GM10266 (cell line): ENCODE data around the gene TP53I11.

Experiments used
- DNase-seq: peaks from one replicate; pipeline ENCODE4 v3.0.0; 2012; ENCODE audit errors: extremely low spot score
- TF ChIP-seq, protein P1 (sequence below): IDR thresholded peaks from 2 replicates; pipeline ENCODE4 v1.5.1; 2012; ENCODE audit warnings: mild to moderate bottlenecking, low read depth; ENCODE audit not compliant: control insufficient read depth, insufficient read depth; ENCODE audit errors: missing control alignments

Gene TP53I11

DNA sequence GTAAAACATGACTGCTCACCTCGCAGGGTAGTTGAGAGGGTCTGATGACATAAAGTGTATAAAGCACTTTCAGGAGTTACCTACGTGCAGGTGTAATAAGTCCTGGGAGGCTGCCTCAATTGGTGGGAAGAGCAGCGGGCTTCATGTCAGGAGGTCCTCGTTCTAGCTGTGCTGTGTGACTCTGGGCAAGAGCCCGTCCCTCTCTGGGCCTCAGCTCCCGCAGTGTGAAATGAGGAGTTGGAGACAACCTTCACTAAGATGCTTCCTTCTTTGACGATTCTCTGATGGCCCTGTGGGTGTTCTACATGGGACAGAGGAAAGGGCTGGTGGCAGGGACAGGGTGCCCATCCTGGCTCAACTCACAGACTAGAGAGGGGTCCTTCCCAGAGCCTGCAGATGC is 57.8 kb downstream of the TP53I11 start:
- TF ChIP-seq, protein P1, sequence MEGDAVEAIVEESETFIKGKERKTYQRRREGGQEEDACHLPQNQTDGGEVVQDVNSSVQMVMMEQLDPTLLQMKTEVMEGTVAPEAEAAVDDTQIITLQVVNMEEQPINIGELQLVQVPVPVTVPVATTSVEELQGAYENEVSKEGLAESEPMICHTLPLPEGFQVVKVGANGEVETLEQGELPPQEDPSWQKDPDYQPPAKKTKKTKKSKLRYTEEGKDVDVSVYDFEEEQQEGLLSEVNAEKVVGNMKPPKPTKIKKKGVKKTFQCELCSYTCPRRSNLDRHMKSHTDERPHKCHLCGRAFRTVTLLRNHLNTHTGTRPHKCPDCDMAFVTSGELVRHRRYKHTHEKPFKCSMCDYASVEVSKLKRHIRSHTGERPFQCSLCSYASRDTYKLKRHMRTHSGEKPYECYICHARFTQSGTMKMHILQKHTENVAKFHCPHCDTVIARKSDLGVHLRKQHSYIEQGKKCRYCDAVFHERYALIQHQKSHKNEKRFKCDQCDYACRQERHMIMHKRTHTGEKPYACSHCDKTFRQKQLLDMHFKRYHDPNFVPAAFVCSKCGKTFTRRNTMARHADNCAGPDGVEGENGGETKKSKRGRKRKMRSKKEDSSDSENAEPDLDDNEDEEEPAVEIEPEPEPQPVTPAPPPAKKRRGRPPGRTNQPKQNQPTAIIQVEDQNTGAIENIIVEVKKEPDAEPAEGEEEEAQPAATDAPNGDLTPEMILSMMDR = no peak
- no peak for DNase-seq

DNA sequence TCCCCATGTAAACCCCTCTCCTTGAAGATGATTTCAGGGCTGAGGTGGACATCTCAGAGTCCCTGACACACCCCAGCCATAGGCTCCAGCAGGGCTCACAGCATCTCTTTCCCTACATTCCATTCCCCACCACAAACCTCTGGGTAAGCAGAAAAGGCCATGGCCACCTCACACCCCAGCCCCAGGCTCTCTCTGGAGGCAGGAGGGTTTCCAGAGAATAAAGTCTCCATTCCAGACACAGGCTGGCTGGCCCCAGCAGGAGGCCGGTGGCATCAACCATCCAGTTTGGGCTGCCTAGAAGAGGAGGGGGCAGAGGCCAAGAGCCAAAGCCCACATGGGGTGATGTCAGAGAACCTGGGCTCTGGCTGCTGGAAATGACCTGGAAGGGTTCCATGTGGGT is 61.4 kb downstream of the TP53I11 start:
- no peak for DNase-seq
- TF ChIP-seq, protein P1 = no peak

DNA sequence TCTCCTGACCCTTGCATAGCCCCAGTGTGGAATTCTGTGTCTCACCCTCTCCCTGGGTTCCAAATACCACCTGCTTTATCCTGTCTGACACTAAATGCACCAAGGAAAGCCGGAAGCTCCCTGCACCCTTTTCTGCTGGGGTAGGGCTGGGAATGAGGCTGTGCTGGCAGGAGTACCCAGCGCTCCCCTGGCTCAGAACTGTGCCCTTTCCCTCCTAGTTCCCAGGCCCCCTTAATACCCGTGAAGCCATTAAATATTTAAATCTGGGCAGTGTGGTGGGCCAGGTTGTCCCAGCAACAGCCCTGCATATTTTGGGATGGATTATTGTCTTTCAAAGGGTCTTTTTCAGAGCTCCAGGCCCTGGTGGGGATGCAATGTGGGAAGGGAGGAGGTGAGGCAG is 63.0 kb downstream of the TP53I11 start:
- TF ChIP-seq, protein P1 = no peak

DNA sequence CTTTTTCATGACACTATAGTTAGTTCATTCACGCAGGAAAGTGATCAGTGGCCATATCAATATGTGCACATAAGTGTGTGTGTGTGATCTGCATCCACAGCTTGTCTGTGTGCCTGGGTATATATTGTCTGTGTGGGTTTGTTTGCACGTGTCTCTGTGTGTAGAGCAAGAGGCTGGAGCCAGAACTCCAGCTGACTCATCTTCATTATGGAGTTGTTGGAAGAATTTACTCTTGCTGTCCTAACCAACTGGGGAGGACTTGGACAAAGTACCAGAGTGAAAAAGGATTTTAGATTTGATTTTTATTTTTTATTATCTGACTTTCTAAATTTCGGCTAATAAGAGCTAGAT is 63.9 kb downstream of the TP53I11 start:
- TF ChIP-seq, protein P1 = no peak
- no peak for DNase-seq

More for the DNA sequence above, 63.0 kb downstream of the TP53I11 start:
- no peak for DNase-seq

DNA sequence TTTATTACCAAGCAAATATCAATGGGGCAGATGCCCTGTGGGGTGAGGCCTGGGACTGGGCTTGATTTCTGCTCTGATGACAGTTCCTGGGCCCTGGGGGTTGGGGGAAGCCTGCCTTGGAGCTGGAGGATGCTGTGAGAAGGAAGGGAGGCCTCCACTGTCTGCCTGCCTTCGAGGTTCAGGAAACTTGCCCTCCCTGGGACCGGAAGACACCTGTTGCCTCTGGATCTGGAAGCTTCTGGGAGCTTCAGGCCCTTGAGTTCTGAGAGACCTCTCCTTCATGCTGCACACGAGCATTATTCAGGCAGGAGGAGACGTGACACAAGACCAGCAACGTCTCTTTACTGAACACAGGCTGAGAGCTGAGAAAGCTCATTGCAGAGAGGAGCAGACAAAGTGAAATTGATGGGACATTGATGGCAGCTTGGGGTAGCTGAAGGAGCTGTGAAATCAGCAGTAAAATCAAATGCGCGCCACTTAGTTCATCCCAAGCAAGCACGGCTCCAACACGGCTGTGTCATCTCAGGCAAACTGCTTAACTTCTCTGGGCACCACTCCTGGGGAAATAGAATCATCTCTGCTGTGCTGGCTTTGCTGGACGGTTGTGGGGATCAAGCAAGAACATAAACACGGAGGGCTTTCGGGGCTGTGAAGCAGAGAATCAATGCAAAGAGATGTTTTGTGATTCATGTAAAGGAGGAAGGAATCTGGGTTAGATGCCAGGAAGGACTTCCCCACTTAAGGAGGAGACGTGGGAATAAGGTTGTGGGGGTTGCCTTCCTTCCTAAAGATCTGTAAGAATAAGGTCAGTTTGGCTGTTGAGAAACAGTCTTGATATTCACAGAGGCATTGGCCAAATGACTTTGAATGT is 64.5 kb downstream of the TP53I11 start:
- TF ChIP-seq, protein P1 = no peak
- no peak for DNase-seq

DNA sequence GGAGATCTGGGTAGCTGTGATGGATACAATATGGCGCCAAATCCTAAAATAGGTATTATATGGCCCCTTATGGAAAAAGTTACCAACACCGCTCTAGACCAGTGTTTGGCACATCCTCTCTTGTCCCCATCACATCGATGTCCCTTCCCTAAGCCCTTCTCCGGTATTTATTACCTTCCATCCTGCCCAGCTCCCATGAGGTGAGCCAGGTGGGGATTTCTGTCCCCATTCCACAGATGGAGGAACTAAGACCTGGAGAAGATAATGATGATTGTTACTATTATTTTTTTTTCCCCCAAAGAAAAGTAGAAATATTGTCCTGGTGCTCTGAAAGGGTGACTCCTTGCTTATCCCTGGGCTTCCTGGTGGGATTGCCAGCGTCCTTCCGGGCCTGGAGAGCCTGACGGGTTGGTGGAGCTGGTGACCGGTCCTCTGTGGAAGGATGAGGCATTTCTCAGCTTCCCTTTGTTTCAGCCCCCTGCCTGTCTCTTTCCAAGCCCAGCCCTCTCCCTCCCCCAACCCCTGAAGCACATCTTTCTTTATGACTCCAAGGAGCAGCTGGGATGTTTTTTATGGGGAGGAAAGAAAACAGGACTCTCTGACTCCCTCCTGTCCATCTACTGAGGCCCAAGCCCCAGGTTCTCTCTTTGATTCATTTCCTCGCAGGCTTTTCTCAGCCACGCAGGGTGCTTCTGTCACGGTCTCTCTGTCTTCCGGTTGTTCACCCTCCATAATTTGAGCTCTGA is 65.4 kb downstream of the TP53I11 start:
- DNase-seq = no peak
- TF ChIP-seq, protein P1 = no peak

DNA sequence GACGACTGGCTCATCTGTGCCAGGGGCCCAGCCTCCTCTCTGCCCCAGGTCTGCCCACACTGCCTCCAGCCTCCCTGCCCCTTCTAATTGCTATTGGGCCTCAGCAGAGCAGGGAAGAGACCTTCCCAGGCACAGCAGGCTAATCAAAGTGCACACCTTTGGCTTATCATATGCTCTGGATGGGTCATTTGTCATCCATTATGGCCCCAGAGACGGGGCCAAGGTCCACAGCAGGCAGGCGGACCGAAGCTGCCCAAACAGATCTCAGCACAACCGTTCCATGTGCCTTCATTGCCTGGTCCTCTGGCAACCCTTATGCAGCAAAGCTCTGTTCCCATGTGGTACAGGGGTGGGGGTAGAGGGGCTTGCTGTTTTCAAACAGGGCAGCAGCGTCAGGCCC is 66.6 kb downstream of the TP53I11 start:
- no peak for DNase-seq
- TF ChIP-seq, protein P1 = no peak
